ENCODE measurements around the gene POU3F3. TPM values are rescaled to one million over a fixed set of nuclear protein-coding genes. Genes with fewer than 3 reads are reported as not detected.

Gene POU3F3
- total and polyA plus RNA-seq, 2 of the 8 experiments (the other 6 are each of a cell fraction or from before 2014, with no cell fraction given), result 0.09 TPM; not detected in 1

DNA sequence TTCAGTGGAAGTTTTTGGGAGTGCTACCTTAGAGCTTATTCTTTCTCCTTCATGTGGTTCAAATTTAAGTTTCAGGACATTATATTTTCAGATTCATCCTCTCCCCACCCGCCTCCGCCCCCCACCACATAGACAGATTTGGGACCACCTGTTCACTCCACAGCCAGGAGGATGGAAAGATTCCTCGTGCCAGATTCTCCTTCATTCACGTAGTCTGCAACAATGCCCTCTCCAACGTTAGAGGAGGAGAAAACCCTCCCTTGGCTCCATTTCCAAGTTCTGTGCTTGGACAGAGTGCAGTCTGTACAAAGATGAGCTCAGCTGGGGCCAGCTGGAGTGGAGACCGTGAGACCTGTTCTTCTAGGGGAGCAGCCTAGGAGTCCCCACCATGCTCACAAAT, 26.2 kb downstream of the POU3F3 start (continued):
- no peak for TF ChIP-seq ZNF274 (IDR thresholded peaks at IDR 0.05; ENCODE audit: borderline replicate concordance, extremely low read depth, low read length)
- TF ChIP-seq SAP30 (IDR thresholded peaks at IDR 0.05; ENCODE audit: insufficient read depth, insufficient replicate concordance, low read length), result no peak
